Activated T-cell treated with anti-CD3 and anti-CD28 coated beads, Interleukin-2, amount 50 U/mL, for 24 hours (primary cell): ENCODE measurements around the gene ANKHD1.
"Not testable (repeated sequence)": the region's sequence is repeated elsewhere in the genome, so short reads cannot be mapped to it uniquely, and the experiment has no call there.

Source experiments
- DNase-seq: peaks from one replicate; pipeline ENCODE4 v3.0.0-alpha.2; 2020
- H3K27ac Mint-ChIP-seq: 2 replicates; pipeline ENCODE4 v1.8.0; 2020; ENCODE audit warnings: mild to moderate bottlenecking, mixed read lengths
- H3K27me3 Mint-ChIP-seq: 2 replicates; pipeline ENCODE4 v1.8.0; 2020; ENCODE audit warnings: mixed read lengths
- H3K36me3 Mint-ChIP-seq: 2 replicates; pipeline ENCODE4 v1.8.0; 2020; ENCODE audit warnings: low read depth, mixed read lengths
- H3K4me1 Mint-ChIP-seq: 2 replicates; pipeline ENCODE4 v1.8.0; 2020; ENCODE audit warnings: low read depth, mixed read lengths
- H3K4me3 Mint-ChIP-seq: 2 replicates; pipeline ENCODE4 v1.8.0; 2020; ENCODE audit warnings: mild to moderate bottlenecking, moderate library complexity, mixed read lengths
- H3K9me3 Mint-ChIP-seq: 2 replicates; pipeline ENCODE4 v1.8.0; 2020; ENCODE audit warnings: mixed read lengths

ANKHD1 gene

GRCh38 chr5:140427726-140428125 lies 26.1 kb downstream of the ANKHD1 start:
- Mint-ChIP-seq H3K36me3 (peaks cover 39% of the 10 kb centered on the region), H3K4me1 (peaks cover 55% of the 10 kb centered on the region)
- H3K9me3 Mint-ChIP-seq, H3K27ac Mint-ChIP-seq, H3K4me3 Mint-ChIP-seq, DNase-seq, H3K27me3 Mint-ChIP-seq: not testable (repeated sequence)

- Mint-ChIP-seq H3K4me1 (peaks cover 49% of the 10 kb centered on the region), H3K36me3 (peaks cover 41% of the 10 kb centered on the region), H3K9me3 (no peaks in the 10 kb centered on the region), H3K27me3 (no peaks in the 10 kb centered on the region), H3K27ac (peak overlapping the region; percentile 26), H3K4me3 (no peak overlapping the region)
- DNase-seq = no peak
Observed at GRCh38 chr5:140429724-140430123, 28.1 kb downstream of the ANKHD1 start.

- no peak for DNase-seq
- Mint-ChIP-seq H3K27me3 (no peaks in the 10 kb centered on the region), H3K4me1 (peaks cover 42% of the 10 kb centered on the region), H3K4me3 (no peak overlapping the region), H3K36me3 (peaks cover 40% of the 10 kb centered on the region), H3K27ac (no peak overlapping the region), H3K9me3 (no peaks in the 10 kb centered on the region)
Observed at GRCh38 chr5:140432212-140432611, 30.6 kb downstream of the ANKHD1 start.

GRCh38 chr5:140432916-140433315 lies 31.3 kb downstream of the ANKHD1 start:
- peak overlapping the region; percentile 35 for H3K27ac Mint-ChIP-seq
- peaks cover 42% of the 10 kb centered on the region for H3K36me3 Mint-ChIP-seq
- peaks cover 42% of the 10 kb centered on the region for H3K4me1 Mint-ChIP-seq
- no peaks in the 10 kb centered on the region for H3K27me3 Mint-ChIP-seq
- DNase-seq = no peak
- H3K4me3 Mint-ChIP-seq = no peak overlapping the region
- H3K9me3 Mint-ChIP-seq = no peaks in the 10 kb centered on the region

GRCh38 chr5:140457368-140457767 lies 55.7 kb downstream of the ANKHD1 start:
- H3K36me3 Mint-ChIP-seq = peaks cover 80% of the 10 kb centered on the region
- not testable (repeated sequence) for H3K27me3 Mint-ChIP-seq, H3K4me1 Mint-ChIP-seq, H3K27ac Mint-ChIP-seq, DNase-seq, H3K4me3 Mint-ChIP-seq, H3K9me3 Mint-ChIP-seq

- DNase-seq = no peak
- Mint-ChIP-seq H3K36me3 (peaks cover 79% of the 10 kb centered on the region), H3K9me3 (no peaks in the 10 kb centered on the region), H3K27ac (no peak overlapping the region), H3K4me3 (no peak overlapping the region), H3K27me3 (no peaks in the 10 kb centered on the region), H3K4me1 (peaks cover 1% of the 10 kb centered on the region)
Observed at GRCh38 chr5:140466981-140467742, 65.5 kb downstream of the ANKHD1 start.

GRCh38 chr5:140468188-140468587 lies 66.6 kb downstream of the ANKHD1 start:
- H3K9me3 Mint-ChIP-seq = no peaks in the 10 kb centered on the region
- no peaks in the 10 kb centered on the region for H3K27me3 Mint-ChIP-seq
- H3K4me3 Mint-ChIP-seq = no peak overlapping the region
- peaks cover 77% of the 10 kb centered on the region for H3K36me3 Mint-ChIP-seq
- H3K4me1 Mint-ChIP-seq = no peaks in the 10 kb centered on the region
- no peak for DNase-seq
- H3K27ac Mint-ChIP-seq = peak overlapping the region; percentile 47

GRCh38 chr5:140469259-140469658 lies 67.6 kb downstream of the ANKHD1 start:
- Mint-ChIP-seq H3K9me3 (no peaks in the 10 kb centered on the region), H3K27ac (no peak overlapping the region), H3K4me1 (no peaks in the 10 kb centered on the region), H3K27me3 (no peaks in the 10 kb centered on the region), H3K4me3 (no peak overlapping the region), H3K36me3 (peaks cover 80% of the 10 kb centered on the region)
- DNase-seq = no peak

GRCh38 chr5:140480310-140481014 lies 78.8 kb downstream of the ANKHD1 start:
- no peaks in the 10 kb centered on the region for H3K27me3 Mint-ChIP-seq
- H3K9me3 Mint-ChIP-seq = no peaks in the 10 kb centered on the region
- no peak overlapping the region for H3K4me3 Mint-ChIP-seq
- no peak for DNase-seq
- no peaks in the 10 kb centered on the region for H3K4me1 Mint-ChIP-seq
- H3K27ac Mint-ChIP-seq = no peak overlapping the region
- H3K36me3 Mint-ChIP-seq = peaks cover 55% of the 10 kb centered on the region

GRCh38 chr5:140481758-140482157 lies 80.1 kb downstream of the ANKHD1 start:
- Mint-ChIP-seq H3K27ac (no peak overlapping the region), H3K27me3 (no peaks in the 10 kb centered on the region), H3K36me3 (peaks cover 54% of the 10 kb centered on the region), H3K4me1 (no peaks in the 10 kb centered on the region), H3K4me3 (no peak overlapping the region), H3K9me3 (no peaks in the 10 kb centered on the region)
- DNase-seq = no peak

GRCh38 chr5:140483055-140483454 lies 81.4 kb downstream of the ANKHD1 start:
- H3K36me3 Mint-ChIP-seq = peaks cover 62% of the 10 kb centered on the region
- no peak for DNase-seq
- no peak overlapping the region for H3K4me3 Mint-ChIP-seq
- H3K27ac Mint-ChIP-seq = no peak overlapping the region
- H3K27me3 Mint-ChIP-seq = no peaks in the 10 kb centered on the region
- H3K9me3 Mint-ChIP-seq = no peaks in the 10 kb centered on the region
- H3K4me1 Mint-ChIP-seq = no peaks in the 10 kb centered on the region

GRCh38 chr5:140488141-140488540 lies 86.5 kb downstream of the ANKHD1 start:
- H3K27me3 Mint-ChIP-seq = not testable (repeated sequence)
- H3K36me3 Mint-ChIP-seq = peaks cover 72% of the 10 kb centered on the region

GRCh38 chr5:140488914-140489313 lies 87.3 kb downstream of the ANKHD1 start:
- Mint-ChIP-seq H3K4me3 (no peak overlapping the region), H3K4me1 (peaks cover 3% of the 10 kb centered on the region), H3K9me3 (no peaks in the 10 kb centered on the region), H3K27me3 (no peaks in the 10 kb centered on the region), H3K36me3 (peaks cover 76% of the 10 kb centered on the region), H3K27ac (no peak overlapping the region)
- no peak for DNase-seq

More at GRCh38 chr5:140488141-140488540, 86.5 kb downstream of the ANKHD1 start:
- DNase-seq, H3K27ac Mint-ChIP-seq, H3K4me1 Mint-ChIP-seq, H3K4me3 Mint-ChIP-seq, H3K9me3 Mint-ChIP-seq: not testable (repeated sequence)

- no peaks in the 10 kb centered on the region for H3K9me3 Mint-ChIP-seq
- H3K4me1 Mint-ChIP-seq = peaks cover 10% of the 10 kb centered on the region
- H3K36me3 Mint-ChIP-seq = peaks cover 57% of the 10 kb centered on the region
- H3K4me3 Mint-ChIP-seq = no peak overlapping the region
- H3K27me3 Mint-ChIP-seq = no peaks in the 10 kb centered on the region
- no peak overlapping the region for H3K27ac Mint-ChIP-seq
- DNase-seq = no peak
Observed at GRCh38 chr5:140497897-140498296, 96.3 kb downstream of the ANKHD1 start.

- Mint-ChIP-seq H3K4me1 (peaks cover 8% of the 10 kb centered on the region), H3K4me3 (no peak overlapping the region), H3K27ac (no peak overlapping the region), H3K36me3 (peaks cover 52% of the 10 kb centered on the region), H3K9me3 (no peaks in the 10 kb centered on the region), H3K27me3 (no peaks in the 10 kb centered on the region)
- no peak for DNase-seq
Observed at GRCh38 chr5:140498591-140498990, 97.0 kb downstream of the ANKHD1 start.
